HEK293 (cell line): Measurements from ENCODE around the gene DPY19L1.
"Not testable (repeated sequence)": the region's sequence is repeated elsewhere in the genome, so short reads cannot be mapped to it uniquely, and the experiment has no call there.

ENCODE experiments used
- CTCF ChIA-PET: fragments of 350-600 bp; formaldehyde crosslinking; extraction: SDS; loops from one replicate; lab custom pipeline; 2021; ENCODE audit warnings: antibody characterized with exemption; lab: Yijun Ruan, JAX
- POLR2A ChIA-PET: fragments of 300-600 bp; formaldehyde crosslinking; extraction: SDS; loops from one replicate; lab custom pipeline; 2020; ENCODE audit warnings: antibody characterized with exemption, inconsistent platforms; lab: Yijun Ruan, JAX
- H3K27ac ChIP-seq: fragments of 200-500 bp; sonication (Bioruptor generic); 2 replicates; pipeline ENCODE4 v1.5.1; 2014; ENCODE audit warnings: low read depth, low read length, control low read depth, inconsistent platforms; ENCODE audit errors: extremely low read depth
- H3K36me3 ChIP-seq, 2 experiments: fragments of 200-500 bp in 1 of 2; sonication (Bioruptor generic) in 1 of 2; 1 replicate in 1 of 2; 2 replicates in 1 of 2; pipeline ENCODE4 v1.5.1; 2014 to 2017; ENCODE audit warnings: inconsistent platforms in 2 of 2, low read length in 2 of 2; ENCODE audit not compliant: control insufficient read depth in 2 of 2, insufficient read depth in 1 of 2
- H3K4me1 ChIP-seq: fragments of 200-500 bp; sonication (Bioruptor generic); 2 replicates; pipeline ENCODE4 v1.5.1; 2014; ENCODE audit warnings: mild to moderate bottlenecking, low read length, inconsistent platforms; ENCODE audit not compliant: control insufficient read depth, insufficient read depth
- H3K4me3 ChIP-seq: 2 replicates; pipeline ENCODE4 v1.5.1; 2011; ENCODE audit warnings: low read depth, mild to moderate bottlenecking, control low read depth, low read length, moderate library complexity
- H3K9me3 ChIP-seq: fragments of 200-500 bp; sonication (Bioruptor generic); 2 replicates; pipeline ENCODE4 v1.5.1; 2014; ENCODE audit warnings: low read depth, low read length, inconsistent platforms; ENCODE audit not compliant: control insufficient read depth, insufficient read depth
- HOXD13 ChIP-seq: sonication (generic); formaldehyde crosslinking; IDR thresholded peaks from 2 replicates; pipeline ENCODE4 v1.8.0; 2022; ENCODE audit warnings: missing genetic modification reagents, borderline replicate concordance
- IKZF3 ChIP-seq: fragments of 450-650 bp; IDR thresholded peaks from 2 replicates; pipeline ENCODE4 v1.5.0; 2018; ENCODE audit warnings: missing biosample characterization, mild to moderate bottlenecking, missing genetic modification characterization, moderate library complexity
- ZEB2 ChIP-seq: fragments of 450-650 bp; formaldehyde crosslinking; IDR thresholded peaks from 2 replicates; pipeline ENCODE4 v1.5.1; 2016; ENCODE audit warnings: missing biosample characterization, missing genetic modification characterization
- ZNF10 ChIP-seq: fragments of 450-650 bp; formaldehyde crosslinking; IDR thresholded peaks from 2 replicates; pipeline ENCODE4 v1.5.1; 2017; ENCODE audit warnings: missing biosample characterization, missing genetic modification characterization
- ZNF335 ChIP-seq: fragments of 450-650 bp; formaldehyde crosslinking; conservative IDR thresholded peaks from 2 replicates; pipeline ENCODE4 v1.5.1; 2016; ENCODE audit warnings: missing biosample characterization, missing genetic modification characterization
- ZNF449 ChIP-seq: fragments of 450-650 bp; formaldehyde crosslinking; IDR thresholded peaks from 2 replicates; pipeline ENCODE4 v1.5.1; 2017; ENCODE audit warnings: missing biosample characterization, mild to moderate bottlenecking, missing genetic modification characterization, moderate library complexity
- ZNF580 ChIP-seq: fragments of 450-650 bp; formaldehyde crosslinking; IDR thresholded peaks from 2 replicates; pipeline ENCODE4 v1.5.1; 2016; ENCODE audit warnings: missing biosample characterization, missing genetic modification characterization
- ZNF623 ChIP-seq: fragments of 450-650 bp; formaldehyde crosslinking; IDR thresholded peaks from 2 replicates; pipeline ENCODE4 v1.5.1; 2016; ENCODE audit warnings: missing biosample characterization, missing genetic modification characterization
- ZNF677 ChIP-seq: fragments of 450-650 bp; IDR thresholded peaks from 2 replicates; pipeline ENCODE4 v1.5.0; 2018; ENCODE audit warnings: missing biosample characterization, mild to moderate bottlenecking, missing genetic modification characterization, moderate library complexity
- ZNF785 ChIP-seq: fragments of 450-650 bp; formaldehyde crosslinking; IDR thresholded peaks from 2 replicates; pipeline ENCODE4 v1.5.1; 2016; ENCODE audit warnings: missing biosample characterization, missing genetic modification characterization
- ZNF792 ChIP-seq: fragments of 450-650 bp; formaldehyde crosslinking; IDR thresholded peaks from 2 replicates; pipeline ENCODE4 v1.5.1; 2016; ENCODE audit warnings: missing biosample characterization, missing genetic modification characterization
- ZNF837 ChIP-seq: fragments of 450-650 bp; formaldehyde crosslinking; IDR thresholded peaks from 2 replicates; pipeline ENCODE4 v1.5.1; 2016; ENCODE audit warnings: missing biosample characterization, missing genetic modification characterization
- ZSCAN4 ChIP-seq: fragments of 450-650 bp; formaldehyde crosslinking; IDR thresholded peaks from 2 replicates; pipeline ENCODE4 v1.5.1; 2017; ENCODE audit warnings: missing biosample characterization, missing genetic modification characterization
- ZSCAN5A ChIP-seq: fragments of 450-650 bp; formaldehyde crosslinking; IDR thresholded peaks from 2 replicates; pipeline ENCODE4 v1.5.1; 2016; ENCODE audit warnings: missing biosample characterization, missing genetic modification characterization

Gene DPY19L1

GRCh38 chr7:35047912-35048305, 10.6 kb upstream of the DPY19L1 start:
- H3K4me1 ChIP-seq, H3K36me3 ChIP-seq, H3K9me3 ChIP-seq, POLR2A ChIA-PET, H3K4me3 ChIP-seq, H3K27ac ChIP-seq, CTCF ChIA-PET: not testable (repeated sequence)

GRCh38 chr7:35047263-35047911, 10.1 kb upstream of the DPY19L1 start:
- H3K4me1 ChIP-seq, H3K4me3 ChIP-seq, H3K27ac ChIP-seq, H3K36me3 ChIP-seq, H3K9me3 ChIP-seq, CTCF ChIA-PET, POLR2A ChIA-PET: not testable (repeated sequence)

GRCh38 chr7:35043301-35043700, 6.0 kb upstream of the DPY19L1 start:
- H3K4me3 ChIP-seq, POLR2A ChIA-PET, H3K27ac ChIP-seq, CTCF ChIA-PET, H3K9me3 ChIP-seq, H3K4me1 ChIP-seq, H3K36me3 ChIP-seq: not testable (repeated sequence)

GRCh38 chr7:35040906-35041305, 3.6 kb upstream of the DPY19L1 start:
- ChIA-PET POLR2A (no interaction called here), CTCF (no interaction called here)
- no peaks in the 10 kb centered on the region for H3K9me3 ChIP-seq
- H3K36me3 ChIP-seq, result no peaks in the 10 kb centered on the region
- TF ChIP-seq ZSCAN5A, result no peak
- TF ChIP-seq ZNF677 (tag by site-specific recombination), result no peak
- no peak for TF ChIP-seq ZEB2 (tag by site-specific recombination)
- no peak for TF ChIP-seq ZNF449 (tag by site-specific recombination)
- TF ChIP-seq IKZF3 (tag by site-specific recombination), result no peak
- TF ChIP-seq ZNF623 (tag by site-specific recombination), result no peak
- TF ChIP-seq ZNF792 (tag by site-specific recombination), result no peak
- TF ChIP-seq ZNF580 (tag by site-specific recombination), result no peak
- TF ChIP-seq HOXD13 (CRISPR knock-in tag), result no peak
- TF ChIP-seq ZNF785 (tag by site-specific recombination), result no peak
- TF ChIP-seq ZNF10 (tag by site-specific recombination), result no peak
- TF ChIP-seq ZSCAN4 (tag by site-specific recombination), result no peak
- no peak for TF ChIP-seq ZNF837 (tag by site-specific recombination)
- TF ChIP-seq ZNF335 (tag by site-specific recombination), result no peak
- no peak overlapping the region for H3K4me3 ChIP-seq
- H3K4me1 ChIP-seq, result peaks cover 2% of the 10 kb centered on the region; the same call in 1 of the 2 replicates
- no peak overlapping the region for H3K27ac ChIP-seq
